Endometrial microvascular endothelial cells (primary cell): ENCODE results near the gene RRBP1. TPM values are rescaled to one million over a fixed set of nuclear protein-coding genes. Genes with fewer than 3 reads are reported as not detected.

Source experiments
- in situ Hi-C: cut with HindIII; loops from 2 replicates; pipeline ENCODE4 v1.10.0; 2017; ENCODE audit warnings: low sequenced_read_pairs, low pct_unique_long_range_greater_than_20kb; ENCODE audit errors: inconsistent ontology term
- total RNA-seq: library from RNA; depleted of rRNA; stranded (reverse); fragments of >200 nt; gene quantifications from one replicate; pipeline ENCODE4 v1.2.3, GENCODE V29; 2015; ENCODE audit errors: inconsistent ontology term

Gene RRBP1
- total RNA-seq, 1 donor from 2014 or later: 78.3 TPM

- in situ Hi-C loops: no loop called here
Observed at GRCh38 chr20:17630151-17630805, 51.8 kb downstream of the RRBP1 start.

GRCh38 chr20:17629678-17630089 lies 52.4 kb downstream of the RRBP1 start:
- in situ Hi-C loops: no loop called here

- in situ Hi-C loops: no loop called here
Observed at GRCh38 chr20:17629025-17629424, 53.0 kb downstream of the RRBP1 start.

- in situ Hi-C loops: no loop called here
Observed at GRCh38 chr20:17628101-17628841, 53.8 kb downstream of the RRBP1 start.

- in situ Hi-C loops: no loop called here
Observed at GRCh38 chr20:17627101-17627955, 54.7 kb downstream of the RRBP1 start.

- in situ Hi-C loops: no loop called here
Observed at GRCh38 chr20:17626217-17627007, 55.6 kb downstream of the RRBP1 start.

GRCh38 chr20:17625246-17626051 lies 56.6 kb downstream of the RRBP1 start:
- in situ Hi-C loops: no loop called here

GRCh38 chr20:17624551-17625245 lies 57.3 kb downstream of the RRBP1 start:
- in situ Hi-C loops: no loop called here

GRCh38 chr20:17624070-17624469 lies 58.0 kb downstream of the RRBP1 start:
- in situ Hi-C loops: no loop called here

- in situ Hi-C loops: no loop called here
Observed at GRCh38 chr20:17622851-17623508, 59.1 kb downstream of the RRBP1 start.

GRCh38 chr20:17622086-17622850 lies 59.8 kb downstream of the RRBP1 start:
- in situ Hi-C loops: no loop called here

GRCh38 chr20:17621229-17621968 lies 60.6 kb downstream of the RRBP1 start:
- in situ Hi-C loops: no loop called here

- in situ Hi-C loops: no loop called here
Observed at GRCh38 chr20:17620371-17621228, 61.4 kb downstream of the RRBP1 start.

GRCh38 chr20:17619351-17620093 lies 62.5 kb downstream of the RRBP1 start:
- in situ Hi-C loops: no loop called here
